GM23338 (cell line): Measurements from ENCODE around the gene AGPAT4. TPM values are rescaled to one million over a fixed set of nuclear protein-coding genes. Genes with fewer than 3 reads are reported as not detected.
"Not testable (repeated sequence)": the region's sequence is repeated elsewhere in the genome, so short reads cannot be mapped to it uniquely, and the experiment has no call there.

Experiments
- ATAC-seq: fragments of 200-7000 bp; cut with Tn5 transposase; 3 replicates; pipeline ENCODE4 v1.9.1; 2020
- DNase-seq: peaks from one replicate; pipeline ENCODE4 v3.0.0-alpha.2; 2015; ENCODE audit warnings: low spot score
- H2AFZ ChIP-seq: fragments of 200-600 bp; sonication (generic); 2 replicates; pipeline ENCODE4 v1.8.0; 2016; ENCODE audit warnings: antibody characterized with exemption, mild to moderate bottlenecking, moderate library complexity
- H3F3A ChIP-seq: fragments of 200-600 bp; sonication (generic); replicated peaks from 2 replicates; pipeline ENCODE4 v1.8.0; 2017; ENCODE audit warnings: antibody characterized with exemption, mixed run types, low read depth
- H3K27ac ChIP-seq: fragments of 200-600 bp; sonication (generic); 2 replicates; pipeline ENCODE4 v1.6.1; 2016; ENCODE audit warnings: low read depth
- H3K27me3 ChIP-seq: fragments of 200-600 bp; sonication (generic); 2 replicates; pipeline ENCODE4 v1.8.0; 2016; ENCODE audit warnings: mild to moderate bottlenecking, mixed run types, moderate library complexity; ENCODE audit not compliant: insufficient read depth
- H3K36me3 ChIP-seq: fragments of 200-600 bp; sonication (generic); 2 replicates; pipeline ENCODE4 v1.8.0; 2016; ENCODE audit warnings: mild to moderate bottlenecking; ENCODE audit not compliant: insufficient read depth
- H3K4me1 ChIP-seq: fragments of 200-600 bp; sonication (generic); 2 replicates; pipeline ENCODE4 v1.8.0; 2016; ENCODE audit warnings: mild to moderate bottlenecking, moderate library complexity; ENCODE audit not compliant: insufficient read depth
- H3K4me2 ChIP-seq: fragments of 200-600 bp; sonication (generic); 2 replicates; pipeline ENCODE4 v1.7.1; 2017; ENCODE audit warnings: mixed run types
- H3K4me3 ChIP-seq: fragments of 200-600 bp; sonication (generic); 2 replicates; pipeline ENCODE4 v1.6.1; 2016; ENCODE audit warnings: mixed run types
- H3K79me2 ChIP-seq: fragments of 200-600 bp; sonication (generic); replicated peaks from 2 replicates; pipeline ENCODE4 v1.8.0; 2017; ENCODE audit warnings: mild to moderate bottlenecking; ENCODE audit not compliant: insufficient read depth
- H3K9me2 ChIP-seq: fragments of 200-600 bp; sonication (generic); 2 replicates; pipeline ENCODE4 v1.8.0; 2017; ENCODE audit not compliant: insufficient read depth
- H4K20me1 ChIP-seq: fragments of 200-600 bp; sonication (generic); replicated peaks from 2 replicates; pipeline ENCODE4 v1.8.0; 2017; ENCODE audit warnings: mild to moderate bottlenecking; ENCODE audit not compliant: insufficient read depth
- H3K27ac Mint-ChIP-seq: 2 replicates; pipeline ENCODE4 v1.8.0; 2020; ENCODE audit warnings: inconsistent platforms, mild to moderate bottlenecking, moderate library complexity, mixed read lengths
- H3K27me3 Mint-ChIP-seq: 3 replicates; pipeline ENCODE4 v1.8.0; 2022; ENCODE audit warnings: low read depth, mild to moderate bottlenecking, moderate library complexity, mixed read lengths, inconsistent platforms; ENCODE audit not compliant: insufficient read depth, poor library complexity
- H3K36me3 Mint-ChIP-seq: 3 replicates; pipeline ENCODE4 v1.8.0; 2021; ENCODE audit warnings: low read depth, mild to moderate bottlenecking, inconsistent platforms, moderate library complexity, mixed read lengths
- H3K4me1 Mint-ChIP-seq: 3 replicates; pipeline ENCODE4 v1.8.0; 2020; ENCODE audit warnings: mild to moderate bottlenecking, inconsistent platforms, mixed read lengths
- H3K4me3 Mint-ChIP-seq: 3 replicates; pipeline ENCODE4 v1.8.0; 2021; ENCODE audit warnings: moderate library complexity, mild to moderate bottlenecking, inconsistent platforms, mixed read lengths
- H3K9me3 Mint-ChIP-seq: 3 replicates; pipeline ENCODE4 v1.8.0; 2020; ENCODE audit warnings: moderate library complexity, mild to moderate bottlenecking, inconsistent platforms, mixed read lengths
- CREB1 ChIP-seq: fragments of 250-450 bp; sonication (Bioruptor Pico); IDR thresholded peaks from 2 replicates; pipeline ENCODE4 v1.5.0; 2020; ENCODE audit warnings: low read depth, mild to moderate bottlenecking, moderate library complexity
- EZH2 ChIP-seq: fragments of 200-600 bp; sonication (generic); IDR thresholded peaks from one replicate; pipeline ENCODE4 v1.8.0; 2017; ENCODE audit warnings: antibody characterized with exemption, mild to moderate bottlenecking, low read depth; ENCODE audit not compliant: unreplicated experiment
- EZH2phosphoT487 ChIP-seq: fragments of 200-600 bp; sonication (generic); IDR thresholded peaks from one replicate; pipeline ENCODE4 v1.8.1; 2018; ENCODE audit warnings: antibody characterized with exemption; ENCODE audit not compliant: unreplicated experiment
- JUNB ChIP-seq: IDR thresholded peaks from one replicate; pipeline ENCODE4 v1.6.1; 2016; ENCODE audit warnings: antibody characterized with exemption; ENCODE audit not compliant: unreplicated experiment
- NANOG ChIP-seq: IDR thresholded peaks from 2 replicates; pipeline ENCODE4 v1.6.1; 2016; ENCODE audit warnings: antibody characterized with exemption, borderline replicate concordance
- POLR2AphosphoS5 ChIP-seq: IDR thresholded peaks from 2 replicates; pipeline ENCODE4 v1.6.1; 2016; ENCODE audit warnings: antibody characterized with exemption, low read depth
- ZNF331 ChIP-seq: fragments of 250-450 bp; sonication (Bioruptor Pico); IDR thresholded peaks from 2 replicates; pipeline ENCODE4 v1.5.0; 2020; ENCODE audit warnings: low read depth, mild to moderate bottlenecking, moderate library complexity
- polyA plus RNA-seq: library from polyadenylated mRNA; unstranded; fragments of >200 nt; fragmentation: Nextera tagmentation; extraction: Ambion mirVana; gene quantifications from 2 replicates; pipeline ENCODE4 v1.2.1, GENCODE V29; 2016
- total RNA-seq: library from RNA; depleted of rRNA; stranded (reverse); fragments of >200 nt; shearing (Covaris generic); gene quantifications from 2 replicates; pipeline ENCODE4 v1.2.3, GENCODE V29; 2014
- TF ChIP-seq, protein P1 (sequence below), 2 experiments: fragments of 200-600 bp in 1 of 2; sonication (generic) in 1 of 2; conservative IDR thresholded peaks; 2 replicates each; pipeline versions ENCODE4 v1.5.1 to v1.6.1; 2016 to 2017; ENCODE audit warnings: antibody characterized with exemption in 2 of 2, low read depth in 2 of 2, mild to moderate bottlenecking in 2 of 2, moderate library complexity in 1 of 2
- TF ChIP-seq, protein P2 (sequence below): IDR thresholded peaks from one replicate; pipeline ENCODE4 v1.6.1; 2018; ENCODE audit warnings: antibody characterized with exemption; ENCODE audit not compliant: unreplicated experiment
- TF ChIP-seq, protein P3 (sequence below): IDR thresholded peaks from 2 replicates; pipeline ENCODE4 v1.6.1; 2016; ENCODE audit warnings: antibody characterized with exemption

The AGPAT4 gene
- total and polyA plus RNA-seq, 2 experiments from 2014 or later: 8.9 to 19.3 TPM

DNA sequence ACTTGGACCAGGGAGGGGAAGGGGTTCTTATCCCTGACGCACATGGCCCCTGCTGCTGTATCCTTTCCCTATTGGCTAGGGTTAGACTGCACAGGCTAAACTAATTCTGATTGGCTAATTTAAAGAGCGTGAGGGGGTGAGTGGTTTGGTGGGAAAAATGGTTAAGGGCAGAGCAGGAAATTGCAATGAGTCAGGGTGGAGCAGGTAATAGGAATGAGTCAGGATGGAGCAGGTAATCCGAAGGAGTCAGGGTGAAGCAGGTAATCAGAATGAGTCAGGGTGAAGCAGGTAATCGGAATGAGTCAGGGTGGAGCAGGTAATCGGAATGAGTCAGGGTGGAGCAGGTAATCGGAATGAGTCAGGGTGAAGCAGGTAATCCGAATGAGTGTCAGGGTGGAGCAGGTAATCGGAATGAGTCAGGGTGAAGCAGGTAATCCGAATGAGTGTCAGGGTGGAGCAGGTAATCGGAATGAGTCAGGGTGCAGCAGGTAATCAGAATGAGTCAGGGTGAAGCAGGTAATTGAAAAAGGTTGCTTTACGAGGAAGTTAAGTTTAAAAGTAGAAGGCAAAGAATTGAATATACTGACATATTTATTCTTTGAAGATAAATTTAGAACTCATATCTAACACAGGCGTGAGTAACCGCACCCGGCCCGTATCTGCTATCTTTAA is 41.5 kb upstream of the AGPAT4 start:
- not testable (repeated sequence) for H2AFZ ChIP-seq, H4K20me1 ChIP-seq, H3K9me2 ChIP-seq, H3K27me3 Mint-ChIP-seq, DNase-seq, H3K36me3 ChIP-seq, H3K27ac Mint-ChIP-seq, H3K4me2 ChIP-seq, H3F3A ChIP-seq, H3K4me3 Mint-ChIP-seq, H3K79me2 ChIP-seq, H3K27ac ChIP-seq, ATAC-seq, H3K4me1 ChIP-seq, H3K27me3 ChIP-seq, H3K4me3 ChIP-seq
- Mint-ChIP-seq H3K4me1 (peaks cover 13% of the 10 kb centered on the region), H3K36me3 (peaks cover 18% of the 10 kb centered on the region), H3K9me3 (peaks cover 24% of the 10 kb centered on the region)

DNA sequence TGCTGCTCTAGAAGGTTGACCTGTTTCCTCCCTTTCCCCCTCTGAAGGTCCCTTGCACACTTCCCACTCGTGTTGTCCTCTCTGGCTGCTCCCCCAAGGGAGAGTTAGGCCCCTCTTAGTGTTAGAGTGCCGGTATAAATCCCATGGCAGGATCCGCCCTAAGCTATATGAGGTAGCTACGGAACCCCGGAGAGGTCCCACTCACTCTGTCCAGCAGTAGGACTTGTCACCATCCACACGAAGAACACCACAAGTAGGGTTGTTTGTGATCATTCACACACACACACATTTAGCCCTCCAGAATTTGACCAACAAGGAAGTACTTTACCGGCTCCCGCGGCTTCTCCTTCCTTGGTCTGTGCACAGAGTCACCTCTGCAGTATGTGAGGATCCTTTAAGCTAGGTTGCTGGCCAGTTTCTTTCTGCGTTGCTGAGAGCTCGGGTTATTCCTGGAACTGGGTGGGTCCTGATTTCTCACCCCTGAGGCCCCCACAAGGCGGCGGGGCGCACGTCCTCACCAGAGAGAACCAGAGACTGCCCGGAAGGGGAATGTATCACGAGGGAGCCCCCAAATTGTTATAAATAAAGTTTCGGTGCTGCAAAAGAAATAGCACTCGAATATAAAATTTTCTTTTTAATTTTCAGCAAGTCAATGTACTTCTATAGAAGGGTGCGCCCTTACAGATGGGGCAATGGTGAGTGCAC is 40.8 kb upstream of the AGPAT4 start:
- not testable (repeated sequence) for H2AFZ ChIP-seq, H4K20me1 ChIP-seq, H3K27ac Mint-ChIP-seq, H3K27ac ChIP-seq, ATAC-seq, H3K9me2 ChIP-seq, H3K27me3 Mint-ChIP-seq, H3F3A ChIP-seq, H3K4me3 ChIP-seq, H3K4me2 ChIP-seq, H3K79me2 ChIP-seq, H3K4me3 Mint-ChIP-seq, H3K4me1 ChIP-seq, H3K27me3 ChIP-seq, H3K36me3 ChIP-seq, DNase-seq
- Mint-ChIP-seq H3K4me1 (peaks cover 13% of the 10 kb centered on the region), H3K36me3 (peaks cover 24% of the 10 kb centered on the region), H3K9me3 (peaks cover 30% of the 10 kb centered on the region)

DNA sequence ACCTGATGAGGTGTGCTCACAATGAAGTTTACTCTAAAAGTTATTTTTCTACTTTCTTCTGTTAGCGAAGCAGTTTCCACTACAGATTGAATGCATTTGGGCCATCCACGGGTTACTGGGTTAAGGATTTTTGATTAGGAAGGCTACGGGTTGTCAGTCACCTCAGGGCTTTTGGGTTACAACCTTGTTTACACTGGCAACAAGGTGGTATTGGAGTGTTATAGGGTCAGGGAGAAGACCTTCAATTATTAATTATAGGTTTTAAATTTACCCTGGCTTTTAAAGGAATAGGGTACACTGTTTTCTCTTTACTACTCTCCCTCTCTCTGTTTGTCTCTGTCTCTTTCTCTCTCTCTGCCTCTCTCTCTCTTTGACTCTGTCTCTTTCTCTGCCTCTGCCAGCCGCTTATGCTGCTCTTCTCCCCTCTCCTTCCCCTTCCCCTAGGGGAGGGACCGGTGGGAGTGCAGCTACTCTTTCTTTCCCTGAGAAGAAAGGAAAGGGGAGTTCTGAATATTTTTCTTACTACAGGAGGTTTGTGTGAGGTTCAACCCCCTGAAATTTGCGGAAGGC is 40.2 kb upstream of the AGPAT4 start:
- no peaks in the 10 kb centered on the region for H3K36me3 ChIP-seq
- peaks cover 2% of the 10 kb centered on the region for H3K27me3 Mint-ChIP-seq
- peaks cover 5% of the 10 kb centered on the region; the same call in 1 of the 2 replicates for H3K4me1 ChIP-seq
- TF ChIP-seq JUNB (no peak), POLR2AphosphoS5 (no peak), NANOG (no peak), EZH2phosphoT487 (no peak), ZNF331 (no peak), CREB1 (CRISPR knock-in tag) (no peak), EZH2 (no peak)
- TF ChIP-seq, protein P1, sequence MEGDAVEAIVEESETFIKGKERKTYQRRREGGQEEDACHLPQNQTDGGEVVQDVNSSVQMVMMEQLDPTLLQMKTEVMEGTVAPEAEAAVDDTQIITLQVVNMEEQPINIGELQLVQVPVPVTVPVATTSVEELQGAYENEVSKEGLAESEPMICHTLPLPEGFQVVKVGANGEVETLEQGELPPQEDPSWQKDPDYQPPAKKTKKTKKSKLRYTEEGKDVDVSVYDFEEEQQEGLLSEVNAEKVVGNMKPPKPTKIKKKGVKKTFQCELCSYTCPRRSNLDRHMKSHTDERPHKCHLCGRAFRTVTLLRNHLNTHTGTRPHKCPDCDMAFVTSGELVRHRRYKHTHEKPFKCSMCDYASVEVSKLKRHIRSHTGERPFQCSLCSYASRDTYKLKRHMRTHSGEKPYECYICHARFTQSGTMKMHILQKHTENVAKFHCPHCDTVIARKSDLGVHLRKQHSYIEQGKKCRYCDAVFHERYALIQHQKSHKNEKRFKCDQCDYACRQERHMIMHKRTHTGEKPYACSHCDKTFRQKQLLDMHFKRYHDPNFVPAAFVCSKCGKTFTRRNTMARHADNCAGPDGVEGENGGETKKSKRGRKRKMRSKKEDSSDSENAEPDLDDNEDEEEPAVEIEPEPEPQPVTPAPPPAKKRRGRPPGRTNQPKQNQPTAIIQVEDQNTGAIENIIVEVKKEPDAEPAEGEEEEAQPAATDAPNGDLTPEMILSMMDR (conservative IDR thresholded peaks at IDR 0.05; ENCODE audit: low read depth in 2 of 2): no peak
- TF ChIP-seq, protein P2, sequence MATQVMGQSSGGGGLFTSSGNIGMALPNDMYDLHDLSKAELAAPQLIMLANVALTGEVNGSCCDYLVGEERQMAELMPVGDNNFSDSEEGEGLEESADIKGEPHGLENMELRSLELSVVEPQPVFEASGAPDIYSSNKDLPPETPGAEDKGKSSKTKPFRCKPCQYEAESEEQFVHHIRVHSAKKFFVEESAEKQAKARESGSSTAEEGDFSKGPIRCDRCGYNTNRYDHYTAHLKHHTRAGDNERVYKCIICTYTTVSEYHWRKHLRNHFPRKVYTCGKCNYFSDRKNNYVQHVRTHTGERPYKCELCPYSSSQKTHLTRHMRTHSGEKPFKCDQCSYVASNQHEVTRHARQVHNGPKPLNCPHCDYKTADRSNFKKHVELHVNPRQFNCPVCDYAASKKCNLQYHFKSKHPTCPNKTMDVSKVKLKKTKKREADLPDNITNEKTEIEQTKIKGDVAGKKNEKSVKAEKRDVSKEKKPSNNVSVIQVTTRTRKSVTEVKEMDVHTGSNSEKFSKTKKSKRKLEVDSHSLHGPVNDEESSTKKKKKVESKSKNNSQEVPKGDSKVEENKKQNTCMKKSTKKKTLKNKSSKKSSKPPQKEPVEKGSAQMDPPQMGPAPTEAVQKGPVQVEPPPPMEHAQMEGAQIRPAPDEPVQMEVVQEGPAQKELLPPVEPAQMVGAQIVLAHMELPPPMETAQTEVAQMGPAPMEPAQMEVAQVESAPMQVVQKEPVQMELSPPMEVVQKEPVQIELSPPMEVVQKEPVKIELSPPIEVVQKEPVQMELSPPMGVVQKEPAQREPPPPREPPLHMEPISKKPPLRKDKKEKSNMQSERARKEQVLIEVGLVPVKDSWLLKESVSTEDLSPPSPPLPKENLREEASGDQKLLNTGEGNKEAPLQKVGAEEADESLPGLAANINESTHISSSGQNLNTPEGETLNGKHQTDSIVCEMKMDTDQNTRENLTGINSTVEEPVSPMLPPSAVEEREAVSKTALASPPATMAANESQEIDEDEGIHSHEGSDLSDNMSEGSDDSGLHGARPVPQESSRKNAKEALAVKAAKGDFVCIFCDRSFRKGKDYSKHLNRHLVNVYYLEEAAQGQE: no peak
- TF ChIP-seq, protein P3, sequence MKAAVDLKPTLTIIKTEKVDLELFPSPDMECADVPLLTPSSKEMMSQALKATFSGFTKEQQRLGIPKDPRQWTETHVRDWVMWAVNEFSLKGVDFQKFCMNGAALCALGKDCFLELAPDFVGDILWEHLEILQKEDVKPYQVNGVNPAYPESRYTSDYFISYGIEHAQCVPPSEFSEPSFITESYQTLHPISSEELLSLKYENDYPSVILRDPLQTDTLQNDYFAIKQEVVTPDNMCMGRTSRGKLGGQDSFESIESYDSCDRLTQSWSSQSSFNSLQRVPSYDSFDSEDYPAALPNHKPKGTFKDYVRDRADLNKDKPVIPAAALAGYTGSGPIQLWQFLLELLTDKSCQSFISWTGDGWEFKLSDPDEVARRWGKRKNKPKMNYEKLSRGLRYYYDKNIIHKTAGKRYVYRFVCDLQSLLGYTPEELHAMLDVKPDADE: no peak

More for the DNA sequence above, 40.2 kb upstream of the AGPAT4 start:
- Mint-ChIP-seq H3K27ac (no peak overlapping the region), H3K4me1 (peaks cover 10% of the 10 kb centered on the region), H3K9me3 (peaks cover 34% of the 10 kb centered on the region), H3K36me3 (peaks cover 27% of the 10 kb centered on the region), H3K4me3 (no peak overlapping the region)
- no peak overlapping the region for H2AFZ ChIP-seq
- DNase-seq (no peak), ATAC-seq (no peak)
- H4K20me1 ChIP-seq: no peaks in the 10 kb centered on the region
- H3K79me2 ChIP-seq: no peaks in the 10 kb centered on the region
- no peak overlapping the region for H3K27ac ChIP-seq
- peaks cover 3% of the 10 kb centered on the region; the same call in 1 of the 2 replicates for H3K9me2 ChIP-seq
- H3K4me3 ChIP-seq: no peak overlapping the region
- no peaks in the 10 kb centered on the region for H3F3A ChIP-seq
- H3K4me2 ChIP-seq: no peak overlapping the region
- no peaks in the 10 kb centered on the region for H3K27me3 ChIP-seq
